Colonic mucosa (tissue), 4 donors: ENCODE results near the gene KLF15. TPM values are rescaled to one million over a fixed set of nuclear protein-coding genes. Genes with fewer than 3 reads are reported as not detected.

Experiments used
- DNase-seq: peaks from one replicate; pipeline ENCODE4 v3.0.0-alpha.2; 2020
- H3K27ac ChIP-seq: fragments of 200-600 bp; one replicate; pipeline ENCODE4 v1.8.0; 2021
- H3K27me3 ChIP-seq: fragments of 200-600 bp; one replicate; pipeline ENCODE4 v1.8.0; 2021
- H3K36me3 ChIP-seq: fragments of 200-600 bp; one replicate; pipeline ENCODE4 v1.8.0; 2021
- H3K4me1 ChIP-seq: fragments of 200-600 bp; one replicate; pipeline ENCODE4 v1.8.0; 2021; ENCODE audit warnings: mild to moderate bottlenecking
- H3K4me3 ChIP-seq: fragments of 200-600 bp; one replicate; pipeline ENCODE4 v1.8.0; 2021
- H3K9ac ChIP-seq, 2 donors: one replicate each; pipeline ENCODE4 v1.7.0; 2013; ENCODE audit warnings: control low read depth in 2 of 2, low read depth in 2 of 2, low read length in 2 of 2
- H3K9me3 ChIP-seq: fragments of 200-600 bp; one replicate; pipeline ENCODE4 v1.8.0; 2021
- CTCF ChIP-seq: fragments of 200-600 bp; IDR thresholded peaks from one replicate; pipeline ENCODE4 v1.8.0; 2022; ENCODE audit warnings: antibody characterized with exemption, mild to moderate bottlenecking
- intact Hi-C: fragments of 100-400 bp; cut with DNase I; formaldehyde crosslinking; loops from one replicate; pipeline ENCODE4 v1.14.1; 2022
- total RNA-seq, 2 donors: library from RNA; stranded (reverse); fragmentation: NEBNext Ultra II Directional in 1 of 2; extraction: Animal tissue kit (Norgen Biotek cat#: 25700) in 1 of 2; gene quantifications; one replicate each; pipeline ENCODE4 v1.2.1, GENCODE V29; 2021
- donor health status: healthy.
- donor health status: DM: no; HTN: no; CAD: no.
- donor health status: DM: no; HTN: no; CAD: no.

KLF15 gene
- total RNA-seq, 2 donors from 2014 or later: 0.66 to 1.9 TPM

DNA sequence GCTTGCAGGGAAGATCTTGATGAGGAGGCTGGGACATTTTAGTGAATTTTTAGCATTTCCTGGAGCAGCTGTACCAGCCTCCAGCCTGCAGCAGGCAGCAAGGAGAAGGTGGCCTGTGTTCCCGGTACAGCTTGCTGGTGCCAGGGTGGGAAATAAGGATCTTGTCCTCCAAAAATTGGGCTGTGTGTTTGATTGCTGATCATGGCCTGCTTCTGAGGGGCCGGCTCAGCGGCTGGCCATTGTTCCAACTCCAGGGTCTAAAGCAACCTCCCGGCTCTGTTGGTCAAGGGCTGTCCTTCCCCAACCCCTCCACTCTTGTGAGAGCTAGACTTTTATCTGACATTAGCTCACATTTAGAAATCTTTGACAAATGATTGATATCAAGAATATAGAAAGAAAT is 42.5 kb upstream of the KLF15 start:
- DNase-seq: no peak
- no peak overlapping the region for H3K4me3 ChIP-seq
- H3K9me3 ChIP-seq: no peaks in the 10 kb centered on the region
- H3K36me3 ChIP-seq: no peaks in the 10 kb centered on the region
- no peak for TF ChIP-seq CTCF
- no peak overlapping the region for H3K9ac ChIP-seq
- intact Hi-C loops: no loop called here
- H3K27me3 ChIP-seq: peaks cover 4% of the 10 kb centered on the region
- H3K27ac ChIP-seq: no peak overlapping the region
- H3K4me1 ChIP-seq: no peaks in the 10 kb centered on the region

DNA sequence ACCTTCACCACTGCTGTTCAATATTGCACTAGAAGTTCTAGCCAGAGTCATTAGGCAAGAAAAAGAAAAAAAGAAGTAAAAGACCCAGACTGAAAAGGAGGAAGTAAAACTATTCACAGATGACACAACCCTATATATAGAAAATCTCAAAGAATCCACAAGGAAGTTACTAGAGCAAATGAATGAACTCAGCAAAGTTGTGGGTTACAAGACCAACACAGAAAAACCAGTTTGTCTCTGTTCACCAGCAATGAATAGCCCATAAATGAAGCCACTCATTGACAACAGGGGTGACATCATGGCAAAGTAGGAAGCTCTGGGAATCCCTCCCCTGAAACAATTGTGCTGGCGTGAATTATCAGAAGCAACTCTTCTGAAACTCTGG is 42.1 kb upstream of the KLF15 start:
- Histone ChIP-seq H3K4me1 (no peaks in the 10 kb centered on the region), H3K9me3 (no peaks in the 10 kb centered on the region), H3K4me3 (no peak overlapping the region), H3K27ac (no peak overlapping the region), H3K9ac (no peak overlapping the region), H3K36me3 (no peaks in the 10 kb centered on the region), H3K27me3 (peaks cover 8% of the 10 kb centered on the region)
- TF ChIP-seq CTCF: no peak
- intact Hi-C loops: no loop called here
- no peak for DNase-seq

GRCh38 chr3:126398423-126399350 is 41.5 kb upstream of the KLF15 start:
- intact Hi-C loops: no loop called here

DNA sequence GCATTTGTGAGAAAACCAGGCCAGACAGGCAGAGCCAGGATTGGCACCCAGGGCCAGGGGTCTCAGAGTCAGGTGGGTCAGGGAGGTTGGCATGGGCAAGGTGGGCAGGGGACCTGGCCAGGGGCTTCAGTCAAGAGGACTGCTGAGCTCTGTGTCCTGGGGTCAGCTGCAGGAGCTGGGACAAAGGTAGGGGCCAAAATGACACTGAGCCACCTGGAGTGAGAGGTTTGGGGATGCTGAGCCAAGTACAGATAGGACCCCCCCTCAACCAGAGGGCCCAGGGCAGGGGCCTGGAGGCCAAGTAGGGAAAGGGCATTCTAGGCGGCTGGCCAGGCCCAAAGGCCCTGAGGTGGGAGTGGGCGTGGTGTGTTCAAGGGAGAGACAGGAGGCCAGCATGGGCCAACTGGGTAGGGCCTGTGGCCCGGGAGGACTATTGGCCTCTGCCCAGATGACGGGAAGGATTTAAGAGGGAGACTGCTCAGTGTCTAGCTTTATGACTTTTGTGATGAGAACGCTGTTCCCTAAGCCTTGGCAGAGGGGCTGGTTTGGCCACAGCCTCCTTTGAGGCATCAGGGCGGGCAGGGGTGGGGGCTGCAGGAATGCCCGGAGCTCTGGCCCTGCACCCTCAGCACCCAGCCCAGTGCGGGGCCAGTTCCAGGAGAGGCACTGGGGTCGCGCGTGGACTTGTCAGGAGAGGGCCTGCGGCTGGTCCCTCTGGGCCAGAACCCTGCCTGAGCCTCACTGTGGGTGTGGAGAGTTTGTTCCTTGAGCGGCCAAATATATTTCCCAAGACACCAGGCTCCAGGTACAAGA is 40.6 kb upstream of the KLF15 start:
- Histone ChIP-seq H3K9ac (no peak overlapping the region), H3K27me3 (peaks cover 8% of the 10 kb centered on the region), H3K4me3 (no peak overlapping the region), H3K27ac (no peak overlapping the region), H3K36me3 (no peaks in the 10 kb centered on the region), H3K4me1 (no peaks in the 10 kb centered on the region), H3K9me3 (no peaks in the 10 kb centered on the region)
- TF ChIP-seq CTCF: no peak
- DNase-seq: no peak
- intact Hi-C loops: no loop called here

More at GRCh38 chr3:126398423-126399350, 41.5 kb upstream of the KLF15 start:
- H3K9me3 ChIP-seq: no peaks in the 10 kb centered on the region
- H3K4me3 ChIP-seq: no peak overlapping the region
- no peak for TF ChIP-seq CTCF
- H3K27me3 ChIP-seq: peaks cover 8% of the 10 kb centered on the region
- H3K27ac ChIP-seq: no peak overlapping the region
- no peaks in the 10 kb centered on the region for H3K36me3 ChIP-seq
- no peak overlapping the region for H3K9ac ChIP-seq
- DNase-seq: no peak
- H3K4me1 ChIP-seq: no peaks in the 10 kb centered on the region

DNA sequence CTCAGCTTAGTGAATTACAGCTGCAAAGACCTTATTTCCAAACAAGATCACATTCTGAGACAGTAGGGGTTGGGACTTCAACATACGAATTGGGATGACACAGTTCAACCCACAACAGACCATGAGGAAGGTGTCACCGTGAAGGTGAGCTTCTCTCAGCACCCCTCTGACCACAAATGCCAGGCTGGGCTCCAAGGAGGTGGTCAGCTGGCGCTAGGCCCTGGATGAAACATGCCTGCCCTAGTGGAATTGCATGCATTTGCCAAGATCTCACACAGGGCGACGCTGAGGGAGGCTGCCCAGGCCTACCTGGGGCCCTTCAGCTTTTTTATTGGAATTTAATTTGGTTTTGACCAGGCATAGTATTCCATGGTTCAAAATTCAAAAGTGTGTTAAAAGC is 39.3 kb upstream of the KLF15 start:
- H3K4me1 ChIP-seq: no peaks in the 10 kb centered on the region
- intact Hi-C loops: no loop called here
- DNase-seq: no peak
- no peak for TF ChIP-seq CTCF
- H3K4me3 ChIP-seq: no peak overlapping the region
- no peaks in the 10 kb centered on the region for H3K36me3 ChIP-seq
- no peak overlapping the region for H3K27ac ChIP-seq
- no peak overlapping the region for H3K9ac ChIP-seq
- H3K9me3 ChIP-seq: no peaks in the 10 kb centered on the region
- peaks cover 8% of the 10 kb centered on the region for H3K27me3 ChIP-seq
